NK-92 treated with Interleukin-12 subunit alpha and Interleukin-12 subunit beta, amount 100 ng/mL, for 24 hours (cell line): Measurements from ENCODE around the gene C11orf86.
"Not testable (repeated sequence)": the region's sequence is repeated elsewhere in the genome, so short reads cannot be mapped to it uniquely, and the experiment has no call there.

Source experiments
- DNase-seq: peaks from one replicate; lab custom pipeline; 2025; lab: John Stamatoyannopoulos, UW

C11orf86 gene

DNA sequence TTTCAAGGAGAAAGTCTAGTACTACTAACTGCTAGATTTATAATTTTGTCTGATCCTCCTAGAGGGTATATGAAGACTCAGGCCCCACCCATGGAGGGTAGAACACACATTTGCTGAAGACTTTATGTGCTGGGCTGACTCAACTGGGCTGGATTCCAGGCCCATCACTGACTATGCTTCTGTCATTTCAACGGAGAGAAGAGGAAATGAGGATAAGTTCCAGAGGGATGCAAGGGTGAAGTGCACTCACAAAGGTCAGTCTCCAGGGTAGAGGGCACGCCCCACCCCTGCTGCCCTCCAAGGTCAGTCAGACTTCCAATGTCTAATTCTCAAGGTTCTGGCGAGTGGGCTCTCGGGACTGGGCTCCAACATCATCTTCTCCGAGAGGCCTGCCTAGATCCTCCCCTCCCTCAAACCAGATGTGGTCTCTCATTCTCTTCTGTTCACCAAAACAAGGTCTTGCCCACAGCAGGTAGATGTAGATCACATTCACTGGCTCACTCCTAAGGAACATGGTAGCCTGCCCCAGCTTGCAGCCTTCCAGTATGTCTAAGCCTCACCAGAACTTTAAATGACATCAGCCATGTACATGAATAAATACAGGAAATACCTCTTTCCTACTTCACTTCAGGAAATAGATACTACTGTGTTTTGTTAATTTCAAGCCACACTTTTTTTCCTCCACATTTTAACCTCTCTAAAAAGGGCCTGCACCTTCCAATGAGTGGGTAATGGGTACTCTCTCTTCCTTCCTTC, 7.3 kb upstream of the C11orf86 start:
- DNase-seq = no peak

DNA sequence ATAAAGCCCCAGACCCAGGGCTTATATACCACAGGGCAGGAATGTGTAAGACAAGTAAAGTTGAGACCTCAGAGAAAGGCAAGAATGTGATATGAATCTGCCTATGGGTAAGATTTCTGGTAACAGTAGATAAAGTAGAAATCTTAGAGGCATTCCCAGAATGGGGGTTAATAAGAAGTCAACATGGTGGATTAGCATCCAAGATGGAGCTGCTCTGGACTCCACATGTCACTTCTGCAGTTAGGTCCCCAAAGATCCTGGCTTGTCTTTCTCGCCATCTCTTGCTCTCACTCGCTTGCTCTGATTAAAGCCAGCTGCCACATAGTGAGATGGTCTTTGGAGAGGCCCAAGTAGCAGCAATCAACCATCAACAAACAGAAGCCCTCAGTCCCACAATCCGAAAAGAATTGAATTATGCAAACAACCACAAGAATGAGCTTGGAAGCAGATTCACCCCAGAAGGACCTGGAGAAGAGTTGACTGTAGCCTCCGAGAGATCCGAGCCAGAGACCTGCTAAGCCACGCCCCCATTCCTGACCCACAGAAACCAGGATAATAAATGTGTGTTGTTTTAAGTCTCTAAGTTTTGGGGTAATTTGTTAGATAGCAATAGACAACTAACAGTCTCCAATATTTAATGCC, 5.4 kb upstream of the C11orf86 start:
- DNase-seq = no peak

DNA sequence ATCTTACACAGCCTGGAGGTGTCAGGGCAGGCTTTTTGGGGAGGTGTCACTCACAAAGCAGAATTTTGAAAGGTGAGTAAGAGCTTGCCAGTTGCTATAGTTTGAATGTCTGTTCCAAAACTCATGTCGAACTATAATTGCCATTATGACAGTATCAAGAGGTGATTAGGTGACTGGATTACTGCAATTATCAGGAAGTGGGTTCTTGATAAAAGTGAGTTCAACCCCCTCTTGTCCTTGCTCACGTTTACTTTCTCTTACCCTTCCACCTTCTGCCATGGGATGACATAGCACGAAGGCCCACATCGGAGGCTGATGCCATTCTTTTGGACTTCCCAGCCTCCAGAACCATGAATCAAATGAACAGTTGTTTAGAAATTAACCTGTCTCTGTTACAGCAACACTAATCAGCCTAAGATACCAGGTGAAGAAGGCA, 4.7 kb upstream of the C11orf86 start:
- DNase-seq = peak; percentile 21

DNA sequence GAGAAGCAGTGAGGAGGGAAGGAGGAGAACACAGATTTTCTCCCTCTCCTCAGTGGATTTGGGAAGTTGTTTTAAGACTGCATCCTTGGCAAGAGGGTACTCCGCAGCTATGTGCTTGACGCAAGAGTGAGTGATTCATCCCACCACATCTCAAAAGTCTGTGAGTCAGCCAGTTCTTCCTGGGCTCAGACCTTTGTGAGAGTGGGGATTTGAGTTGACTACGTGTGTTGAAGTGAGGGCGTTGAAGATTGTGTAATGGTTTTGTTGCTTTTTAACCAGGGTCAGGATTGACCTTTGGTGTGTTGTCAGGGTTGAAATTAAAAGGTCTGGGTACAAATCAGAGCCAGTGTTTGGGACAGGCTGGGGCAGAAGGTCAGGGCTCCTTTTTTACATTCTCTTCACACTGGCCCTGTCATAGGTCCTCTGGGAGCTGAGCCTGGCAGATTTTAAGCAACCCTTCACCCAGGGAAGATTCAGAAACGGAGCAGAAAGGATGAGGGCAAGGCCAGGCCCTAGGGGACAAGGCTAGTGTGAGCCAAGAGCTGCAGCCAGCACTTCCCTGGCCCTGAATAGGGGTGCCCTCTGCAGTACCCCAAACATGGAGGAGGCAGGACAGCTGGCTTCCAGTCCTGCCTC, 4.2 kb upstream of the C11orf86 start:
- DNase-seq = peak; percentile 60

DNA sequence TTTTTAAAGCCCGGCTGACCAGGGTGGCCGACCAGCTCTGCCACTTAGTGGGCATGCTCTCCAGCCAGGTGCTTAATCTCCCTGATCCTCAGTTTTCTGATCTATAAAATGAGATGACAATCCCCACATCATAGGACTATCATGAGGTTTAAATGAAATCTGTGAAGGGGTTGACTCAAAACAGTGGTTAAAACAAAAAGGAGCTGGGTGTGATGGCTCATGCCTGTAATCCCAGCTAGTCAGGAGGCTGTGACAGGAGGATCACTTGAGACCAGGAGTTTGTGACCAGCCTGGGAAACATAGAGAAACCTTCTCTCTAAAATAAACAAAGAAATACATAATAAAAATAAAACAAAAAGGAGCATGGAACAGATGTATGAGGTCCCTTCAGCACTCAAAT, 3.6 kb upstream of the C11orf86 start:
- DNase-seq = no peak

DNA sequence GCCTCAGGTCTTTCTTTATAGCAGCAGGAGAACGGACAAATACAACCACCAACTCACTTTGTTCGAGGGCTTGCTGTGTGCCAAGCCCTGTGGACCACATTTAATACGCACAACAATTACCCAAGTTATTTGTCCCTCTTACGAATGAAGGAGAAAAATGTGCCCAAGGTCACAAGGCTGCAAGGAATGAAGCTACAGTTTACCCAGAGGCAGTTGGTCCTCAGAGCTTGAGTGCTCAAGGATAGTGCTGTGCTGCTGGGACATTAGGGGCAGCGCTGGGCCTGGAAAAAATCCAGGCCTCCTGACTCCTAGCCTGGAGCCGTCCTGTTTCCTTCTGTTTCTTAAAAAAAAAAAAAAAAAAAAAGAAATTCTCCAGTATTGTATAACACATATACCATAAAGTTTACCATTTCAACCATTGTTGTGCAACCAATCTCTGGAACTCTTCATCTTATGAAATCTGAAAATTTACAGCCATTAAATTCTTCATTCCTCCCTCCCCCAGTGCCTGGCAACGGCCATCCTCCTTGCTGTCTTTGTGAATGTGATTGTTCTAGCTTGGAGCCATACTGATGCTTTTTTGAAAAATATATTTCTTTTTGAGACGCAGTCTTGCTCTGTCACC, 1.0 kb upstream of the C11orf86 start:
- DNase-seq = no peak

DNA sequence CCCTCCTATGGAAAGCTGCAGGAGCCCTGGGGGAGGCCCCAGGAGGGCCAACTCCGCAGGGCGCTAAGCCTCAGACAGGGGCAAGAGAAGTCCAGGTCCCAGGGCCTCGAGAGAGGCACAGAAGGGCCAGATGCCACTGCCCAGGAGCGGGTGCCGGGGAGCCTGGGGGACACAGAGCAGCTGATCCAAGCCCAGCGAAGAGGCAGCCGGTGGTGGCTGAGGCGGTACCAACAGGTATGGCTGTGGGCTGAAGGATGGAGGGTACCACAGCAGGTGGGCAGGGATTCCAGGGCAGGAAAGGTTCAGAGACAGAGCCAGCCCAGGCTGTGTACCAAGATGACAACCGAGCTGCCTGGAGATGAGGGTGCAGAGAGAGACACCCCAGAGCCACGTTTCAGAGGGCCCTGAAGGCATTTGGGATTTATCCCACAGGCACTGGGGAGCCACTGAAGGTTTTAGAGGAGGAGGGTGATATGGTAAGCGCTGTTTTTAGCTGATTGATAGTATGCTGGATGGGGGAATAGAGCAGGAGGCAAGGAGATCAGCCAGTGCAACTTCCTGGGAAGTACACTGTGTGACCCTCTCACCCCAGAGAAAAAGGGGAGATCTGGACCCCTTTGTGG, 412 bp downstream of the C11orf86 start:
- no peak for DNase-seq

DNA sequence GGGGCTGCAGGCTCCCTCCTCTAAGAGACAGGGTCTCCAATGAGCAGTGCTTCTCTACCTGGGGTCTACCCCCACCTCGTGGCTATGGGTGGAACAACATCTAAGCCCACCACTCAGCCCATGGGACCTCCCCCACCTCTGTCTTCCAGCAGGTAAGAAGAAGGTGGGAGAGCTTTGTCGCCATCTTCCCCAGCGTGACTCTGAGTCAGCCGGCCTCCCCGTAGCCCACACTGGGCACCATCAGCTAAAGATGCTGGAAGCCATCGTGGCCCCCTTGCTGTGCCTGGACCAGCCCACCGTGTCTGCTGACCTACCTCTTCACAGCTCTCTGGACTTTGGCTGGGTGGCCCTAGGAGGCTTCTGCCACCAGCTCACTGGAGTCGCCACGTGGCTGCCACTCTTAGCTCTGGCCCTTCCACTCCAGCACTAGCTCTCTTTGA, 944 bp downstream of the C11orf86 start:
- DNase-seq = peak; percentile 28

DNA sequence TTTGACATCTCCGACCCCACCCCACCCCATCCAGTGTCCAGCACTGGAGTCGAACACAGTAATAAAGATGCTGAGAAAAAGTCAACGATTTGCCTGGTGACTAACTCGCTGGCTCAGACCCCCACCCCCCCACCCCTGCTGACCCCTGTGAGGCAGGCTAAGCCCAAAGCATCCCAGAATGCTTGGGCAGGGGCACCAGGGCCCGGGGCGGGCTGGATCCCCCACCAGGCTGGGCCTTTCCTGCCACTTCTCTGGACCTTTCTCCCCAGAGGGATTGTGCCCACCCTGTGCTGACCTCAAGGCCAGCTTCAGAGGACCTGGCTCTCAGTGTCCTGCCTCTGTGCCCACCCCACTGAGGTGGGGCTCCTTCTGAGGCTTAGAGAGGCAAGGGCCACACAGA, 1.8 kb downstream of the C11orf86 start:
- DNase-seq = no peak

DNA sequence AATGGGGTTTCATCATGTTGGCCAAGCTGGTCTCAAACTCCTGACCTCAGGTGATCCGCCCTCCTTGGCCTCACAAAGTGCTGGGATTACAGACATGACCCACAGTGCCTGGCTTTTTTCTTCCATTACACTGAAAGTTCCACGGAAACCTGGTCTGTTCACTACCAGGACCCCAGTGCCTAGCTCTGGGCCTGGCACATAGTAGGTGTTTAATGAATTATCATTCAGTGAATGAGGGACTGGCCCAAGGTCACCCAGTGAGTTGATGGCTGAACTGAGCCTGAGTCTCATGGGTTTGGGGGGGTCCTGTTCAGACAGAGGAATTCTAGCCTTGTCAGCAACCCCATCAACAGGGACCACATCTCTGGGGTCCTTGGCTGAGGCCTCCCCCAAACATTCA, 3.1 kb downstream of the C11orf86 start:
- DNase-seq = no peak

DNA sequence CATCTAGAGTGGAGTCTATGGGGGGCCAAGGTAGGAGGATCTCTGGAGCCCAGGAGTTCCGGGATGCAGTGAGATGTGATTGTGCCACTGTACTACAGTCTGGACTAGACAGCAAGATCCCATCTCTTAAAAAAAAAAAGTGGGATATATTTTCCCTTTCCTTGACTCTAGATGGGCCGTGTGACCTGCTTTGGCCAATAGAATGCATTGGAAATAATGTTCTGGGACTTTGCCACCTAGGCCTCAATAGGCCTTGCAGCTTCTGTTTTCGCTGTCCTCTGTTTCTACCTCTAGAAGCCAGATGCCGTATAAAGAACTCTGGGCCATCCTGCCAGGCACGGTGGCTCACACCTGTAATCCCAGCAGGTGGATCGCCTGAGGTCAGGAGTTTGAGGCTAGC, 3.6 kb downstream of the C11orf86 start:
- no peak for DNase-seq

DNA sequence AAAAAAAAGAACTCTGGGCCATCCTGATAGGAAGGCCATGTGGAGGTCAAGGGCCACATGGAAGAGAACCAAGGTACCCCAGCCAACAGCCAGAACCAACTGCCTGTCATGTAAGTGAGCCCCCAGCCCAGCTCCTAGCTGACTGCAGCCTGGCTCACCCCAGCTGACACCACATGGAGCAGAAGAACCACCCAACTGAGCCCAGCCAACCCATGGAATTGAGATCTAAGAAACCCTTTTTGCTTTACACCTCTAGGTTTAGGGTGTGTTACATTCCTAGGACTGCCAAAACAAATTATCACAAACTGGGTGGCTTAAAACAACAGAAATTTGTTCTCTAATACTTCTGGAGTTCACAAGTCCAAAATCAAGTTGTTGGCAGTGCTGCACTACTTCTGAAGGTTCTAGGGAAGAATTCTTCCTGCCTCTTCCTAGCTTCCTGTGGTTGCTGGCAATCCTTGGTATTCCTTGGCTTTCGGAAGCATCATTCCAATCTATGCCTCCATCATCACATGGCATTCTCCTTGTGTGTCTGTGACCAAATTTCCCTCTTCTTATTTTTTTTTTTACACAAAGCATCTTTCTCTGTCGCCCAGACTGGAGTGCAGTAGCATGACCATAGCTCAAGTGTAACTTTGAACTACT, 4.4 kb downstream of the C11orf86 start:
- DNase-seq = no peak

DNA sequence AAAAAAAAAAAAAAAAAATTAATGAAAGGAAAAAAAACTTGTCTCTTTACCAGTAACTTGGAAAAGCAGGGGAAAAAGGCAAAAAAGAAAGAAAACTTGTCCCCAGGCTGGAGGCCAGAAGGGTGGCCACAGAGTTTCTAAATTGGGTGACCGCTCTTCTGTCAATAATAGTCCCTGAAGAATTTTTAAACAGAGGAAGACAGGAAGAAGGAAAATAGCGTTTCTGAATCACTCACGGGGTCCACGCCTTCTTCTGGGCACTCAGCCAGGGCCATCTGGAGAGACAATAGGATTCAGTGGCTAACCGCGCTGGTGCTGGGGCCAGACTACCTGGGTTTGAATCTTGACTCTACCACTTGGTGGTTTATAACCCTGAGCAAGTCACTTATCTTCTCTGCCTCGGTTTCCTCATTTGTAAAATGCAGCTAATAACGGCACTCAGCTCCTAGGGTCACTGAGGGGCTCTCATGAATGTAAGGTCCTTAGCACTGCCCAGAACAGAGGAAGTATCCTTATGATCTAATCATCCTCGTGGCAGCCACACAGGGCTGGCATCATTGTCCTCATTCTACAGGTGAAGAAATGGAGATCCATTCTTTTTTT, 7.0 kb downstream of the C11orf86 start:
- DNase-seq = no peak

DNA sequence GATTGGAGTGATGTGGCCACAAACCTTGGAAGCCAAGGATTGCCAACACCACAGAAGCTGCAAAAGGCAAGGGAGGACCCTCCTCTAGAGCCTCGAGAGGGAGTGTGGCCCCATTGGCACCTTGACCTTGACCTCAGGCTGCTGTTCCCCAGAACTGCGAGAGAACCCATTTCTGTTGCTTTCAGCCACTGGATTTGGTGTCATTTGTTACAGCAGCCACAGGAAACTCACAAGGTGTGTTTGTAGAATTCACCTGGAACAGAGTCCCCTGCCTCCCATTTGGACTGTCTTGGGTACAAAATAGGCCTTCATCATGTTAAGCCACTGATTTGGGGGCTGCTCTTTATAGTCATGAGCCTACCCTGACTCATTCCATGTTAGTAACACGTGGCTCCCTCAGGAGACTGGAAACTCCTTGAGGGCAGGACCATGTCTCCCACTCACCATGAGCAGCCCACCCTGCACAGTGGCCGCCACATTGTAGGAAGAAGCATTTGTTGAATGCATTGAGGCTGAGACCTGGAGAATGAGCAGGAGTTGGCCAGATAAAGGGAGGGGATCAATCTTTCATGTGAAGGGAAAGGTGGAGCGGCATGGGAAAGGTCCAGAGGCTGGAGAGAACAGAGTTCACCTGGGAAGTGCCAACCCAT, 8.3 kb downstream of the C11orf86 start:
- no peak for DNase-seq

DNA sequence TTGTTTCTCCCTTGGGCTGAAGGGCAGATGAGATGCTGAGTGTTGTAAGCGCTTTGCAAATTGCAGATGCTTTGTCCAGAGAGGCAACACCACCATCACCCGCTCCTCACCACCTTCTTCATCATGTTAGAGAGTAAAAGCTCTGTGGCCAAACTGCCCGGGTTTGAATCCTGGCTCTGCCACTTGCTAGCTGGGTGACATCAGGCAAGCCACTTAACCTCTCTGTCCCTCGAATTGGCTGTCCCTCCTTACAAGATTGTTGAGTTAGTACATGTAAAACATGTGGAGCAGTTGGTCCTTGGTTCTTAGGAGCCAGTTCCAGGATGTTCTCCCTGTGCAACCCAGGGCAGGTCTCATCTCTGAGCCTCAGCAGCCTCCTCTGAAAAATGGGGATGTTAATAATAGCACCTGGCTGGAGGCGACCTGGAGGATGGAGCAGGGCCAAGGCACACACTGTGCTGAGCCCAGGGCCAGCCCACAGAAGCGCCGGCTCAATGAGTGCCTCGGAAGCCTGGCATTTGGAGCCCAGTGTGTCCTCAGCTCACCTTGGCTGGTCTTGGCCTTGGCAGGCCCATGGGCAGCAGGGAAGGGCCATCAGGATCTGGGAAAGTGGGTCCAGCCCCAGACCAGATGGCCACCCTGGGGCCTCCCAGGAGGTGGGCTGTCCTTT, 10.5 kb downstream of the C11orf86 start:
- no peak for DNase-seq

DNA sequence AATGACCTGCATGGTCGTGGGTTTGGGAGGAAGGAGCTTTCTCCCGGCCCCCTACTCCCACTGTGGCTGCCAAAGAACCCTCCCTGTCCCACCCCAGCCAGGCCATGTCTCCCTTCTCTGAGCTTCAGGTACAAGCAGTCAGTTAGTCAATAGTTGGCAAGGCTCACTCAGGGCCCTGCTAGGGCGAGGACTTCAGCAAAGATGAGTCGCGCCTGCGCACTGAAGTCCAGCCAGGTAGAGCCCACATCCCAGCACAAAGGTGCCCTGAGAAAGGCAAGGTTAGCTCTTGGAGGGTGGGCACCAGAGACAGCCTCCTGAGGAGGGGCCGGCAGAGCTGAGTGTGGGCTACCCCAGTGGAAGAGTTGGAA, 11.1 kb downstream of the C11orf86 start:
- no peak for DNase-seq

DNA sequence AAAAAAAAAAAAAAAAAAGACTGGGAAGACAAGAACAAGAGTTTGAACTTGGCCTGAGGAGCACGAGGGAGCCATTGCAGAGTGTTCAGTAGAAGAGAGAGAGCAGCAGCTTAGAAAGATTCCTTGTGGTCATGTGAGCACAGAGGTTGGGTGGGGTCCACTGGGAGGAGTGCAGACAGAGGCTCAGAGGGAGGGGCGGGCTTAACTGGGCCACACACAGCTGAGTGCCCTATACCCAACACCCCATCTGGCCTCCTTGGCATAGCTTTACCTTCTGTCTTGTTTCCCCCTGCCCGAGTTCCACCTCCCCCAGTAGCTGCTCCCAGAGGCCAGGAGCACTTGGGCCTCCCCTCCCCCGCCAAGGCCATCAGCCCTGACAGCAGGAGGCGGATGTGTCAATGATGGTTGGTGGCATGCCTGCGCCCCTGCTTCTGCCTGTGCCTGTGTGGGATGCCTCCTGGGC, 12.1 kb downstream of the C11orf86 start:
- no peak for DNase-seq

DNA sequence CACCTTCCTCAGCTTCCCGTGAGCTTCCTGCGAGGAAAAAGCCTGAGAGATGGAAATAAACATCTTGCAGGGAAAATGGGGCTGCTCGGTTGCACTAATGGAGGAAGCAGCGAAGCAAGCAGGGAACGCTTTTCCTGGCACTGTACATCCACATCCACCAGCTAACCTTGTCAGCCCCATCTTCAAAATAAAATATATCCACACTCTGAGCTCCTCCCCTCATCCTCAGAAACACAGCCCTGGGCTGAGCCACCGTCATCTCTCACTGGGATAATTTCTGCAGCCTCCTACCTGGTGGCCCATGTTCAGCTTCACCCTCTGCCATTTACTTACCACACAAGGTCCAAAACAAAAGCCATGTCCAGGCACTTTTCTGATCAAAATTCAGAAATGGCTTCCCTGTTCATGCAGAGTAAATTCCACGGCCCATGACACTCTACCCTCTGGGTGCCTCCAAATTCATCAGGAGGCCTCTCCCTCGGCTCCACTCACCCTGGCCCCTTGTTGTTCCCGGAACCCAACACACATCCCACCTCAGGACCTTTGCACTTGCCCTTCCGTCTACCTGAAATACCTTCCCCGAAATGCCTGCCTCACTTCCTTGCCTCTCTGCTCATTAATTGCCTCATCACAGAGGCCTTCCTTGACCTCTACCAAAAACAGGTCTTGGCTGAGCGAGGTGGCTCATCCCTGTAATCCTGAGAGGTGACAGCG, 13.0 kb downstream of the C11orf86 start:
- no peak for DNase-seq

DNA sequence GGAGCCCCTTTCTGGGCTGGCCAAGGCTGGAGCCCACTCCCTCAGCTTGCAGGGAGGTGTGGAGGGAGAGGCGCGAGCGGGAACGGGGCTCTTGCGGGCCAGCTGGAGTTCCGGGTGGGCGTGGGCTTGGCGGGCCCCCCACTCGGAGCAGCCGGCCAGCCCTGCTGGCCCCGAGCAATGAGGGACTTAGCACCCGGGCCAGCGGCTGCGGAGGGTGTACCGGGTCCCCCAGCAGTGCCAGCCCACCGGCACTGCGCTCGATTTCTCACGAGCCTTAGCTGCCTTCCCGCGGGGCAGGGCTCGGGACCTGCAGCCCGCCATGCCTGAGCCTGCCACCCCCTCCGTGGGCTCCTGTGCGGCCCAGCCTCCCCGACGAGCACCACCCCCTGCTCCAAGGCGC, 13.6 kb downstream of the C11orf86 start:
- not testable (repeated sequence) for DNase-seq

DNA sequence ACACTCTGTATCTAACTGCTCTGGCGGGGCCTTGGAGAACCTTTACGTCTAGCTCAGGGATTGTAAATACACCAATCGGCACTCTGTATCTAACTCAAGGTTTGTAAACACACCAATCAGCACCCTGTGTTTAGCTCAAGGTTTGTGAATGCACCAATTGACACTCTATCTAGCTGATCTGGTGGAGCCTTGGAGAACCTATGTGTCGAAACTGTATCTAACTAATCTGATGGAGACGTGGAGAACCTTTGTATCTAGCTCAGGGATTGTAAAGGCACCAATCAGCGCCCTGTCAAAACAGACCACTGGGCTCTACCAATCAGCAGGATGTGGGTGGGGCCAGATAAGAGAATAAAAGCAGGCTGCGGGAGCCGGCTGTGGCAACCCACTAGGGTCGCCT, 14.3 kb downstream of the C11orf86 start:
- not testable (repeated sequence) for DNase-seq
